WTC11 (cell line): ENCODE results near the gene DISC1.

Experiments
- CBFB ChIP-seq: sonication (generic); formaldehyde crosslinking; IDR thresholded peaks from 2 replicates; pipeline ENCODE4 v1.8.1; 2022; ENCODE audit warnings: mild to moderate bottlenecking, low read depth, missing genetic modification reagents
- CREM ChIP-seq: sonication (generic); formaldehyde crosslinking; IDR thresholded peaks from 2 replicates; pipeline ENCODE4 v1.8.1; 2022; ENCODE audit warnings: mild to moderate bottlenecking, missing genetic modification reagents, moderate library complexity
- CTCF ChIP-seq: fragments of 200-600 bp; IDR thresholded peaks from 2 replicates; pipeline ENCODE4 v1.8.0; 2022; ENCODE audit warnings: antibody characterized with exemption
- E2F1 ChIP-seq: sonication (generic); formaldehyde crosslinking; IDR thresholded peaks from 2 replicates; pipeline ENCODE4 v1.8.0; 2022; ENCODE audit warnings: mild to moderate bottlenecking, missing genetic modification reagents
- FOXP1 ChIP-seq: sonication (generic); formaldehyde crosslinking; IDR thresholded peaks from 2 replicates; pipeline ENCODE4 v1.8.0; 2022; ENCODE audit warnings: missing genetic modification reagents, mild to moderate bottlenecking, moderate library complexity, borderline replicate concordance
- PREB ChIP-seq: sonication (generic); formaldehyde crosslinking; IDR thresholded peaks from 2 replicates; pipeline ENCODE4 v1.8.1; 2022; ENCODE audit warnings: mild to moderate bottlenecking, missing genetic modification reagents, moderate library complexity, borderline replicate concordance
- RELA ChIP-seq: sonication (generic); formaldehyde crosslinking; IDR thresholded peaks from 2 replicates; pipeline ENCODE4 v1.8.1; 2022; ENCODE audit warnings: missing genetic modification reagents, mild to moderate bottlenecking, borderline replicate concordance
- TF ChIP-seq, protein P1 (sequence below): sonication (generic); formaldehyde crosslinking; IDR thresholded peaks from 2 replicates; pipeline ENCODE4 v1.8.0; 2022; ENCODE audit warnings: mild to moderate bottlenecking, missing genetic modification reagents
- TF ChIP-seq, protein P2 (sequence below): sonication (generic); formaldehyde crosslinking; IDR thresholded peaks from 2 replicates; pipeline ENCODE4 v1.8.1; 2023; ENCODE audit warnings: mild to moderate bottlenecking, missing genetic modification reagents, moderate library complexity
- TF ChIP-seq, protein P3 (sequence below): fragments of 250-450 bp; sonication (Bioruptor Pico); IDR thresholded peaks from 2 replicates; pipeline ENCODE4 v1.9.0; 2021; ENCODE audit warnings: mild to moderate bottlenecking, borderline replicate concordance

GRCh38 chr1:231808116-231808515 lies 181.5 kb downstream of the DISC1 start:
- TF ChIP-seq CTCF (no peak), FOXP1 (CRISPR knock-in tag) (no peak), E2F1 (CRISPR knock-in tag) (no peak), CREM (no peak), PREB (no peak), RELA (CRISPR knock-in tag) (no peak), CBFB (CRISPR knock-in tag) (no peak)
- TF ChIP-seq, protein P1, sequence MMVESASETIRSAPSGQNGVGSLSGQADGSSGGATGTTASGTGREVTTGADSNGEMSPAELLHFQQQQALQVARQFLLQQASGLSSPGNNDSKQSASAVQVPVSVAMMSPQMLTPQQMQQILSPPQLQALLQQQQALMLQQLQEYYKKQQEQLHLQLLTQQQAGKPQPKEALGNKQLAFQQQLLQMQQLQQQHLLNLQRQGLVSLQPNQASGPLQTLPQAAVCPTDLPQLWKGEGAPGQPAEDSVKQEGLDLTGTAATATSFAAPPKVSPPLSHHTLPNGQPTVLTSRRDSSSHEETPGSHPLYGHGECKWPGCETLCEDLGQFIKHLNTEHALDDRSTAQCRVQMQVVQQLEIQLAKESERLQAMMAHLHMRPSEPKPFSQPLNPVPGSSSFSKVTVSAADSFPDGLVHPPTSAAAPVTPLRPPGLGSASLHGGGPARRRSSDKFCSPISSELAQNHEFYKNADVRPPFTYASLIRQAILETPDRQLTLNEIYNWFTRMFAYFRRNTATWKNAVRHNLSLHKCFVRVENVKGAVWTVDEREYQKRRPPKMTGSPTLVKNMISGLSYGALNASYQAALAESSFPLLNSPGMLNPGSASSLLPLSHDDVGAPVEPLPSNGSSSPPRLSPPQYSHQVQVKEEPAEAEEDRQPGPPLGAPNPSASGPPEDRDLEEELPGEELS (CRISPR knock-in tag): no peak
- TF ChIP-seq, protein P2, sequence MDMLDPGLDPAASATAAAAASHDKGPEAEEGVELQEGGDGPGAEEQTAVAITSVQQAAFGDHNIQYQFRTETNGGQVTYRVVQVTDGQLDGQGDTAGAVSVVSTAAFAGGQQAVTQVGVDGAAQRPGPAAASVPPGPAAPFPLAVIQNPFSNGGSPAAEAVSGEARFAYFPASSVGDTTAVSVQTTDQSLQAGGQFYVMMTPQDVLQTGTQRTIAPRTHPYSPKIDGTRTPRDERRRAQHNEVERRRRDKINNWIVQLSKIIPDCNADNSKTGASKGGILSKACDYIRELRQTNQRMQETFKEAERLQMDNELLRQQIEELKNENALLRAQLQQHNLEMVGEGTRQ (CRISPR knock-in tag): no peak
- TF ChIP-seq, protein P3, sequence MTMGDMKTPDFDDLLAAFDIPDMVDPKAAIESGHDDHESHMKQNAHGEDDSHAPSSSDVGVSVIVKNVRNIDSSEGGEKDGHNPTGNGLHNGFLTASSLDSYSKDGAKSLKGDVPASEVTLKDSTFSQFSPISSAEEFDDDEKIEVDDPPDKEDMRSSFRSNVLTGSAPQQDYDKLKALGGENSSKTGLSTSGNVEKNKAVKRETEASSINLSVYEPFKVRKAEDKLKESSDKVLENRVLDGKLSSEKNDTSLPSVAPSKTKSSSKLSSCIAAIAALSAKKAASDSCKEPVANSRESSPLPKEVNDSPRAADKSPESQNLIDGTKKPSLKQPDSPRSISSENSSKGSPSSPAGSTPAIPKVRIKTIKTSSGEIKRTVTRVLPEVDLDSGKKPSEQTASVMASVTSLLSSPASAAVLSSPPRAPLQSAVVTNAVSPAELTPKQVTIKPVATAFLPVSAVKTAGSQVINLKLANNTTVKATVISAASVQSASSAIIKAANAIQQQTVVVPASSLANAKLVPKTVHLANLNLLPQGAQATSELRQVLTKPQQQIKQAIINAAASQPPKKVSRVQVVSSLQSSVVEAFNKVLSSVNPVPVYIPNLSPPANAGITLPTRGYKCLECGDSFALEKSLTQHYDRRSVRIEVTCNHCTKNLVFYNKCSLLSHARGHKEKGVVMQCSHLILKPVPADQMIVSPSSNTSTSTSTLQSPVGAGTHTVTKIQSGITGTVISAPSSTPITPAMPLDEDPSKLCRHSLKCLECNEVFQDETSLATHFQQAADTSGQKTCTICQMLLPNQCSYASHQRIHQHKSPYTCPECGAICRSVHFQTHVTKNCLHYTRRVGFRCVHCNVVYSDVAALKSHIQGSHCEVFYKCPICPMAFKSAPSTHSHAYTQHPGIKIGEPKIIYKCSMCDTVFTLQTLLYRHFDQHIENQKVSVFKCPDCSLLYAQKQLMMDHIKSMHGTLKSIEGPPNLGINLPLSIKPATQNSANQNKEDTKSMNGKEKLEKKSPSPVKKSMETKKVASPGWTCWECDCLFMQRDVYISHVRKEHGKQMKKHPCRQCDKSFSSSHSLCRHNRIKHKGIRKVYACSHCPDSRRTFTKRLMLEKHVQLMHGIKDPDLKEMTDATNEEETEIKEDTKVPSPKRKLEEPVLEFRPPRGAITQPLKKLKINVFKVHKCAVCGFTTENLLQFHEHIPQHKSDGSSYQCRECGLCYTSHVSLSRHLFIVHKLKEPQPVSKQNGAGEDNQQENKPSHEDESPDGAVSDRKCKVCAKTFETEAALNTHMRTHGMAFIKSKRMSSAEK (CRISPR knock-in tag): no peak
